HepG2 (cell line): Measurements from ENCODE around the gene ZFR. TPM values are rescaled to one million over a fixed set of nuclear protein-coding genes. Genes with fewer than 3 reads are reported as not detected.
A peak's percentile ranks its signal among the peaks of the same experiment; 100 is the strongest.

ENCODE experiments used
- ATAC-seq: fragments of 200-7000 bp; cut with Tn5 transposase; 3 replicates; pipeline ENCODE4 v1.9.1; 2020; ENCODE audit warnings: mild to moderate bottlenecking, moderate library complexity
- BruUV-seq: library from RNA; stranded (reverse); fragments of 400-500 nt; replicated peaks from 2 replicates; lab custom pipeline; 2021; lab: Mats Ljungman, UMichigan
- CTCF ChIA-PET: fragments of 300-600 bp; formaldehyde crosslinking; extraction: SDS; loops from one replicate; lab custom pipeline; 2021; ENCODE audit warnings: low total read pairs, inconsistent platforms, low intra/inter-chr PET ratio; lab: Yijun Ruan, JAX
- POLR2A ChIA-PET: fragments of 350-600 bp; sonication (Branson Sonifier 250); formaldehyde crosslinking; loops from one replicate; lab custom pipeline; 2020; ENCODE audit warnings: antibody characterized with exemption, inconsistent platforms; lab: Yijun Ruan, JAX
- DNase-seq: peaks from one replicate; pipeline ENCODE4 v3.0.0-alpha.2; 2015; ENCODE audit warnings: low spot score
- FAIRE-seq: peaks from 3 replicates; lab custom pipeline; 2011; peaks lifted over from hg19 to GRCh38; lab: Jason Lieb, UNC
- H2AFZ ChIP-seq: one replicate; pipeline ENCODE4 v1.6.1; 2011; ENCODE audit warnings: low read length, inconsistent platforms
- H3K27ac ChIP-seq: fragments of 300-600 bp; 3 replicates; pipeline ENCODE4 v1.8.0; 2011; ENCODE audit warnings: mixed run types, mild to moderate bottlenecking, mixed read lengths, low read length, inconsistent platforms; ENCODE audit not compliant: insufficient read depth; ENCODE audit errors: extremely low read length
- H3K27me3 ChIP-seq, 2 experiments: fragments of 200-600 bp in 1 of 2; 2 replicates in 1 of 2; 3 replicates in 1 of 2; pipeline versions ENCODE4 v1.6.0 to v1.8.0; 2011; ENCODE audit warnings: low read length in 2 of 2, mild to moderate bottlenecking in 2 of 2, moderate library complexity in 2 of 2, inconsistent platforms in 1 of 2; ENCODE audit not compliant: insufficient read depth in 2 of 2, control insufficient read depth in 1 of 2
- H3K36me3 ChIP-seq, 2 experiments: fragments of 200-600 bp in 1 of 2; replicated peaks in 1 of 2; 2 replicates in 1 of 2; 3 replicates in 1 of 2; pipeline versions ENCODE4 v1.5.1 to v1.8.0; 2011; ENCODE audit warnings: low read length in 2 of 2, inconsistent platforms in 1 of 2; ENCODE audit not compliant: insufficient read depth in 2 of 2, control insufficient read depth in 1 of 2
- H3K4me1 ChIP-seq: 2 replicates; pipeline ENCODE4 v1.5.1; 2012; ENCODE audit warnings: low read length, inconsistent platforms; ENCODE audit not compliant: insufficient read depth
- H3K4me2 ChIP-seq: 2 replicates; pipeline ENCODE4 v1.6.0; 2011; ENCODE audit warnings: low read depth, low read length, inconsistent platforms
- H3K4me3 ChIP-seq, 3 experiments: fragments of 200-600 bp in 1 of 3; sonication (generic), shearing (Covaris generic) in 1 of 3; replicated peaks in 1 of 3; 2 replicates each; pipeline ENCODE4 v1.5.1; 2011 to 2016; ENCODE audit warnings: low read length in 3 of 3, inconsistent platforms in 2 of 3, low read depth in 2 of 3, mild to moderate bottlenecking in 2 of 3, control low read depth in 1 of 3, mixed read lengths in 1 of 3; ENCODE audit not compliant: insufficient read depth in 1 of 3
- H3K79me2 ChIP-seq: one replicate; pipeline ENCODE4 v1.6.1; 2011; ENCODE audit warnings: low read length, inconsistent platforms; ENCODE audit not compliant: insufficient read depth
- H3K9ac ChIP-seq: 2 replicates; pipeline ENCODE4 v1.6.0; 2011; ENCODE audit warnings: mild to moderate bottlenecking, low read depth, low read length, inconsistent platforms; ENCODE audit not compliant: insufficient read depth
- H3K9me3 ChIP-seq: 2 replicates; pipeline ENCODE4 v1.5.1; 2012; ENCODE audit warnings: mild to moderate bottlenecking, low read length
- H4K20me1 ChIP-seq: 2 replicates; pipeline ENCODE4 v1.6.0; 2011; ENCODE audit warnings: inconsistent platforms, mild to moderate bottlenecking, low read length, moderate library complexity; ENCODE audit not compliant: insufficient read depth
- DNMT1 ChIP-seq: sonication (generic); formaldehyde crosslinking; IDR thresholded peaks from 2 replicates; pipeline ENCODE4 v1.5.1; 2020; ENCODE audit warnings: mild to moderate bottlenecking, missing genetic modification reagents
- FOSL2 ChIP-seq: sonication (generic); formaldehyde crosslinking; IDR thresholded peaks from 2 replicates; pipeline ENCODE4 v1.4.0; 2020; ENCODE audit warnings: missing genetic modification reagents
- GLMP ChIP-seq: sonication (generic); formaldehyde crosslinking; IDR thresholded peaks from 2 replicates; pipeline ENCODE4 v1.9.0; 2021; ENCODE audit warnings: missing genetic modification reagents, mild to moderate bottlenecking, borderline replicate concordance
- HNF4A ChIP-seq: sonication (generic); formaldehyde crosslinking; IDR thresholded peaks from 2 replicates; pipeline ENCODE4 v1.4.0; 2020; ENCODE audit warnings: missing genetic modification reagents
- KAT8 ChIP-seq: IDR thresholded peaks from 2 replicates; pipeline ENCODE4 v1.6.1; 2016; ENCODE audit warnings: missing genetic modification reagents, missing compliant biosample characterization
- MED8 ChIP-seq: sonication (generic); formaldehyde crosslinking; IDR thresholded peaks from 2 replicates; pipeline ENCODE4 v1.8.1; 2023; ENCODE audit warnings: mild to moderate bottlenecking, missing genetic modification reagents; ENCODE audit not compliant: insufficient replicate concordance
- TARDBP ChIP-seq: sonication (generic); formaldehyde crosslinking; IDR thresholded peaks from 2 replicates; pipeline ENCODE4 v1.8.0; 2022; ENCODE audit warnings: mild to moderate bottlenecking, missing genetic modification reagents
- TFDP1 ChIP-seq: IDR thresholded peaks from 2 replicates; pipeline ENCODE4 v1.6.1; 2016; ENCODE audit warnings: missing compliant biosample characterization, missing genetic modification reagents, borderline replicate concordance
- ZFP36L1 ChIP-seq: sonication (generic); formaldehyde crosslinking; IDR thresholded peaks from 2 replicates; pipeline ENCODE4 v1.8.0; 2022; ENCODE audit warnings: mild to moderate bottlenecking, missing genetic modification reagents, moderate library complexity
- ZNF18 ChIP-seq: sonication (generic); formaldehyde crosslinking; IDR thresholded peaks from 2 replicates; pipeline ENCODE4 v1.8.0; 2022; ENCODE audit warnings: mild to moderate bottlenecking, missing genetic modification reagents; ENCODE audit not compliant: insufficient replicate concordance
- ZNF350 ChIP-seq: sonication (generic); formaldehyde crosslinking; IDR thresholded peaks from 2 replicates; pipeline ENCODE4 v1.4.0; 2020; ENCODE audit warnings: mild to moderate bottlenecking, low read depth, missing genetic modification reagents, borderline replicate concordance
- ZNF564 ChIP-seq: sonication (generic); formaldehyde crosslinking; IDR thresholded peaks from 2 replicates; pipeline ENCODE4 v1.8.1; 2023; ENCODE audit warnings: mild to moderate bottlenecking, missing genetic modification reagents
- ZNF713 ChIP-seq: sonication (generic); formaldehyde crosslinking; IDR thresholded peaks from 2 replicates; pipeline ENCODE4 v1.4.0; 2020; ENCODE audit warnings: mild to moderate bottlenecking, missing genetic modification reagents
- WGBS: methylation state at CpG from one replicate; pipeline ENCODE4 v1.1.6; 2017; ENCODE audit warnings: low lambda C conversion rate; 5-methylcytosine and 5-hydroxymethylcytosine counted together
- in situ Hi-C: cut with HindIII; loops from 2 replicates; pipeline ENCODE4 v1.10.0; 2017; ENCODE audit warnings: low pct_unique_long_range_greater_than_20kb; ENCODE audit not compliant: extremely low pct_ligation_motif_present
- intact Hi-C: fragments of 100-400 bp; cut with micrococcal nuclease; formaldehyde crosslinking; loops from one replicate; pipeline ENCODE4 v1.10.0; 2022; ENCODE audit not compliant: unreplicated experiment
- polyA plus RNA-seq, 8 experiments: library from polyadenylated mRNA; depleted of rRNA in 3 of 8; stranded (reverse) in 7 of 8; unstranded in 1 of 8; fragments of >200 nt; fragmentation: Illumina TruSeq in 4 of 8; extraction: Trizol in 4 of 8; gene quantifications; 2 replicates each; pipeline versions ENCODE4 v1.2.1 to v1.2.3, GENCODE V29; 2011 to 2016; ENCODE audit warnings: low read depth in 4 of 8, missing spikeins in 1 of 8, mixed read lengths in 1 of 8; ENCODE audit not compliant: insufficient read depth in 1 of 8
- total RNA-seq, 5 experiments: library from RNA; depleted of rRNA; stranded (reverse); fragments of >200 nt; fragmentation: Illumina TruSeq; extraction: Trizol; gene quantifications; 2 replicates each; pipeline ENCODE4 v1.2.3, GENCODE V29; 2016; ENCODE audit warnings: low read depth in 1 of 5
- TF ChIP-seq, protein P1 (sequence below): IDR thresholded peaks from 2 replicates; pipeline ENCODE4 v1.6.1; 2018; ENCODE audit warnings: missing genetic modification reagents

ZFR gene
- total and polyA plus RNA-seq, 2 of the 13 experiments (the other 11 are each of a cell fraction or from before 2014, with no cell fraction given) = 89.0 to 92.8 TPM

DNA sequence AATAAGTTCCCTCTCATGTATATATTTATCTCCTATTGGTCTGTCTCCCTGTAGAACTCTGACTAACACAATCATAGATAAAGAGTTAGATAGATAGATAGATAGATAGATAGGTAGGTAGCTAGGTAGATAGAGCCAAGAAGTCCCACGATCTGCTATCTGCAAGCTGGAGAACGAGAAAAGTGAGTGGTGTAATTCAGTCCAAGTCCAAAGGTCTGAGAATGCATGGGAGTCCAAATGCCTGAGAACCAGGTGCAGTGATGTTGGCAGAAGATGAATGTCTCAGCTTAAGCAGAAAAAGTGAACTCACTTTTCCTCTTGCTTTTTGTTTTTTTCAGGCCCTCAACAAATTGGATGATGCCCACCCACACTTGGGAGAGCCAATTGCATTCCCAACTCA lies 37.7 kb upstream of the ZFR start:
- intact Hi-C loops (no loop called here), in situ Hi-C loops (no loop called here)
- peaks cover 11% of the 10 kb centered on the region; the same call in 1 of the 2 replicates for H3K4me1 ChIP-seq
- POLR2A ChIA-PET = no interaction called here
- no peak overlapping the region for H3K4me3 ChIP-seq
- H3K4me2 ChIP-seq = no peak overlapping the region
- ATAC-seq (peak; percentile 66; the same call in 2 of the 3 replicates), FAIRE-seq (peak; percentile 37), DNase-seq (no peak)
- no peaks in the 10 kb centered on the region for H4K20me1 ChIP-seq
- no peak overlapping the region for H2AFZ ChIP-seq
- 0% methylated on average over 2 of the region's 2 CpGs for WGBS
- no peak overlapping the region for H3K27ac ChIP-seq
- BruUV-seq = no TSS peak
- H3K9me3 ChIP-seq = no peaks in the 10 kb centered on the region
- H3K9ac ChIP-seq = no peak overlapping the region
- H3K79me2 ChIP-seq = no peaks in the 10 kb centered on the region
- no peaks in the 10 kb centered on the region for H3K36me3 ChIP-seq
- no peaks in the 10 kb centered on the region for H3K27me3 ChIP-seq
- TF ChIP-seq MED8 (CRISPR knock-in tag) (no peak), FOSL2 (CRISPR knock-in tag) (no peak), ZNF564 (CRISPR knock-in tag) (0 out of 2 replicates have a peak, but pooled peaks have one; percentile 37), ZNF350 (CRISPR knock-in tag) (no peak), HNF4A (peak; percentile 71)
- CTCF ChIA-PET = no interaction called here

DNA sequence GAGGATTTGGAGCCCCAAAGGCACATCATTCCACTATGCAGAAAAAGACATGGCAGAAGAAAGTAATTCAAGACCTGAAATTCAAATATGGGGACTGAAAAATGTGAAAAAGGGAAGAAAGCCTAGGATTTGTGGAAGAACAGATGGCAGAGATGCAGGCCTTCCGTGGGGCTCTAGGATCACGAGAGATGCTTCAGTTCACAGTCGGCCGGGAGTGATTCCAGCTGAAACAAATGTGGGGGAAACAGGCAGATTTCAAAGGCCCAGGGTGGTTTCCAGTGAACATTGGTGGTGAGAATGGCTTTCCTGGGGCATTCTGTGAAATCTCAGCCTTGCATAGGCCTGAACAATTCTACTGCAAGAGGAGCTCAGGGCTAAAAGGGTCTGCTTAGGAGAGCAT lies 34.6 kb upstream of the ZFR start:
- Histone ChIP-seq H3K9ac (no peak overlapping the region), H3K79me2 (no peaks in the 10 kb centered on the region), H3K27me3 (no peaks in the 10 kb centered on the region), H4K20me1 (no peaks in the 10 kb centered on the region), H3K4me2 (no peak overlapping the region), H3K9me3 (no peaks in the 10 kb centered on the region), H2AFZ (no peak overlapping the region), H3K36me3 (no peaks in the 10 kb centered on the region), H3K4me1 (peaks cover 26% of the 10 kb centered on the region), H3K27ac (no peak overlapping the region), H3K4me3 (no peak overlapping the region)
- ATAC-seq (no peak), DNase-seq (no peak), FAIRE-seq (no peak)
- 58% methylated on average over 4 of the region's 4 CpGs for WGBS
- ChIA-PET POLR2A (no interaction called here), CTCF (no interaction called here)
- TF ChIP-seq ZFP36L1 (no peak), GLMP (CRISPR knock-in tag) (no peak), TFDP1 (CRISPR knock-in tag) (no peak), TARDBP (no peak), KAT8 (CRISPR knock-in tag) (no peak), DNMT1 (no peak), ZNF713 (no peak), ZNF18 (CRISPR knock-in tag) (no peak)
- TF ChIP-seq, protein P1, sequence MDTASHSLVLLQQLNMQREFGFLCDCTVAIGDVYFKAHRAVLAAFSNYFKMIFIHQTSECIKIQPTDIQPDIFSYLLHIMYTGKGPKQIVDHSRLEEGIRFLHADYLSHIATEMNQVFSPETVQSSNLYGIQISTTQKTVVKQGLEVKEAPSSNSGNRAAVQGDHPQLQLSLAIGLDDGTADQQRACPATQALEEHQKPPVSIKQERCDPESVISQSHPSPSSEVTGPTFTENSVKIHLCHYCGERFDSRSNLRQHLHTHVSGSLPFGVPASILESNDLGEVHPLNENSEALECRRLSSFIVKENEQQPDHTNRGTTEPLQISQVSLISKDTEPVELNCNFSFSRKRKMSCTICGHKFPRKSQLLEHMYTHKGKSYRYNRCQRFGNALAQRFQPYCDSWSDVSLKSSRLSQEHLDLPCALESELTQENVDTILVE (CRISPR knock-in tag) = no peak
- in situ Hi-C loops (no loop called here), intact Hi-C loops (no loop called here)
- no TSS peak for BruUV-seq
